Pons (tissue), 1 donor: ENCODE results near the gene TTLL9.
"Not testable (repeated sequence)": the region's sequence is repeated elsewhere in the genome, so short reads cannot be mapped to it uniquely, and the experiment has no call there.

Experiments used
- DNase-seq: peaks from one replicate; pipeline ENCODE4 v3.0.0-alpha.2; 2016; ENCODE audit warnings: low spot score

The TTLL9 gene, protein sequence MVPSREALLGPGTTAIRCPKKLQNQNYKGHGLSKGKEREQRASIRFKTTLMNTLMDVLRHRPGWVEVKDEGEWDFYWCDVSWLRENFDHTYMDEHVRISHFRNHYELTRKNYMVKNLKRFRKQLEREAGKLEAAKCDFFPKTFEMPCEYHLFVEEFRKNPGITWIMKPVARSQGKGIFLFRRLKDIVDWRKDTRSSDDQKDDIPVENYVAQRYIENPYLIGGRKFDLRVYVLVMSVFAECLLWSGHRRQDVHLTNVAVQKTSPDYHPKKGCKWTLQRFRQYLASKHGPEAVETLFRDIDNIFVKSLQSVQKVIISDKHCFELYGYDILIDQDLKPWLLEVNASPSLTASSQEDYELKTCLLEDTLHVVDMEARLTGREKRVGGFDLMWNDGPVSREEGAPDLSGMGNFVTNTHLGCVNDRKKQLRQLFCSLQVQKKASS

GRCh38 chr20:31869942-31870725 is at the start of gene TTLL9, which contains the start of gene DUSP15:
Gene TTLL9, plus strand, starts transcription at chr20:31870634. Its CDS starts 493 bp downstream, at chr20:31871127.
Gene DUSP15, minus strand, starts transcription at chr20:31870527. Its CDS starts 190 bp downstream, at chr20:31870337.
- peak; percentile 74 for DNase-seq

DNA sequence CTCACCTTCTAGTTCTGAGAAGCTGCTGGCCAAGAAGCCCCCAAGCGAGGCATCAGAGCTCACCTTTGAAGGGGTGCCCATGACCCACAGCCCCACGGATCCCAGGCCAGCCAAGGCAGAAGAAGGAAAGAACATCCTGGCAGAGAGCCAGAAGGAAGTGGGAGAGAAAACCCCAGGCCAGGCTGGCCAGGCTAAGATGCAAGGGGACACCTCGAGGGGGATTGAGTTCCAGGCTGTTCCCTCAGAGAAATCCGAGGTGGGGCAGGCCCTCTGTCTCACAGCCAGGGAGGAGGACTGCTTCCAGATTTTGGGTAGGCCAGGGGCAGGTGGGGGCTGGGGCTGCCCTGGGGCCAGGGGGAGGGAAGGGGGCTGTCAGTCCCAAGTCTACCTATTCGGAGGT is 49.0 kb upstream of the TTLL9 start:
- no peak for DNase-seq

GRCh38 chr20:31822421-31823330 is 47.8 kb upstream of the TTLL9 start:
- DNase-seq: peak; percentile 49

DNA sequence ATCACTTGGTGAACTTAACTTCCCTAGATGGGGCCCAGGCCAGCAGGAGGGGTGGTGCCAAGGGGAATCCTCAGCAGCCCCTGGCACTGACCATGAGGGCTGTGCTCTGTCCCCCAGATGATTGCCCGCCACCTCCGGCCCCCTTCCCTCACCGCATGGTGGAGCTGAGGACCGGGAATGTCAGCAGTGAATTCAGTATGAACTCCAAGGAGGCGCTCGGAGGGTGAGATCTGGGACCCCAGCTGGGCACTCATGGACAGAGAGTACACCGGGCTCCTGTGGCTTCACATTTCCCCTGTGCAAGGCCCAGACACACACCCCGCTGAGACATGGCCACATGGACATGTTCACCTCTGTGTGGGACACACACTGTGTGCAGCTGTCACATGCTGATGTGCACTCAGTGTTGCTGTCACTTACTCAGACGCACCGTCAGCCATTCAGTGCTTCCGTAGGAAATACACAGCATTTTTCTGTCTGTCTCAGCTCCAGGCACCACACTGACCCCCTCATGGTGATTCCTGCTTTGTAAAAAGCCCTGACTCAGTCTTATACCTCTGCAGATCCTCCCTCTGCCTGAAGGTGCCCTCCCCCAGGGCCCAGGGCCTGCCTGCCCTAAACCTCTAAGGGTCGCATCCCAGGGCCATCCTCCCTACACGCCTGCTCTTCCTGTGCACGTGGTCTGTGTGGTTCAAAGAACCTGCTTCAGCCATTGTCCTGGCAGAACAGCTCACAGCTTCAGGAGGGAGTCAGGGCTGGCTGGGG is 46.9 kb upstream of the TTLL9 start:
- no peak for DNase-seq

DNA sequence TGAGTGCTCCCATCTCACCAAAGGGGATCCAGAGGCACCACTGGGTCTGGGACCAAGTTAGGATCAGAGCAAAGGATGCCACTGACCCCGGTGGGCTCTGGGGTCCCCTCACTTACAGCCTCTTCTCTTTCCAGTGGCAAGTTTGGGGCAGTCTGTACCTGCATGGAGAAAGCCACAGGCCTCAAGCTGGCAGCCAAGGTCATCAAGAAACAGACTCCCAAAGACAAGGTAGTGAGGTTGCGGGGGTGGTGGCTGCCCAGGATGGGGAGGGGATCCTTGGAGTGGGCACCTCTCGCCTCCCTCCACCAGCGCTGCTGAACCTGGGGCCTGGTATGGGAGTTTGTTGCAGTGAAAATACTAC is 46.3 kb upstream of the TTLL9 start:
- DNase-seq: no peak

- no peak for DNase-seq
These were observed 45.7 kb upstream of the TTLL9 start for GRCh38 chr20:31824554-31825313.

- DNase-seq: no peak
These were observed 44.4 kb upstream of the TTLL9 start for GRCh38 chr20:31826074-31826473.

GRCh38 chr20:31827059-31827458 is 43.4 kb upstream of the TTLL9 start:
- DNase-seq: no peak

GRCh38 chr20:31828016-31828415 is 42.4 kb upstream of the TTLL9 start:
- DNase-seq: not testable (repeated sequence)

- DNase-seq: no peak
These were observed 40.7 kb upstream of the TTLL9 start for GRCh38 chr20:31829731-31830130.

GRCh38 chr20:31830406-31830981 is 39.9 kb upstream of the TTLL9 start:
- DNase-seq: no peak

- no peak for DNase-seq
These were observed 39.2 kb upstream of the TTLL9 start for GRCh38 chr20:31831211-31831610.

DNA sequence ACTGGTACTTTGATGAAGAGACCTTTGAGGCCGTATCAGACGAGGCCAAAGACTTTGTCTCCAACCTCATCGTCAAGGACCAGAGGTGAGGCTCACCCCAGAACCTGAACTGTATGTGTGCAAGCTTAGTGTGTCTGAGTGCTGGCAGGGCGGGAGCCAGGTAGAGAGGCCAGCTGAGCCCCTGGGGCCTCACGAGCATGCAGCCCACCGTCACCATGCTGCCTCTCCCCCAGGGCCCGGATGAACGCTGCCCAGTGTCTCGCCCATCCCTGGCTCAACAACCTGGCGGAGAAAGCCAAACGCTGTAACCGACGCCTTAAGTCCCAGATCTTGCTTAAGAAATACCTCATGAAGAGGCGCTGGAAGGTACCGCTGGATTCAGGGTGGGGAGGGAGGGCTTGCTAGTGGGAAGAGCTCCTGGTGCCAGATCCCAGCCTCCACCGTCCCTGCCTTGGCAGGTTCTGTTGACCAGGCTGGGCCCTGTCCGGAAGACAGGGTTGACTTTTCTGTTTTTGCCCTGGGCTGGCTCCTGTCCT is 38.6 kb upstream of the TTLL9 start:
- no peak for DNase-seq

- no peak for DNase-seq
These were observed 37.1 kb upstream of the TTLL9 start for GRCh38 chr20:31833130-31833930.

GRCh38 chr20:31833931-31834521 is 36.4 kb upstream of the TTLL9 start:
- DNase-seq: no peak

- DNase-seq: no peak
These were observed 34.9 kb upstream of the TTLL9 start for GRCh38 chr20:31835554-31835953.

- peak; percentile 66 for DNase-seq
These were observed 34.2 kb upstream of the TTLL9 start for GRCh38 chr20:31835977-31836852.
